Activated naive CD8-positive, alpha-beta T cell treated with anti-CD3 and anti-CD28 coated beads, Interleukin-2, amount 10 ng/mL, durations not matched to agents 7 days and 5 days (primary cell): ENCODE results near the gene ALDH3B1. TPM values are rescaled to one million over a fixed set of nuclear protein-coding genes. Genes with fewer than 3 reads are reported as not detected.
"Not testable (repeated sequence)": the region's sequence is repeated elsewhere in the genome, so short reads cannot be mapped to it uniquely, and the experiment has no call there.

Source experiments
- ATAC-seq: fragments of 150-1000 bp; cut with Tn5 transposase; one replicate; pipeline ENCODE4 v1.10.0; 2021; ENCODE audit warnings: low read depth, moderate library complexity
- POLR2A ChIA-PET: fragments of 350-600 bp; sonication (Branson Sonifier 250); formaldehyde crosslinking; loops from one replicate; lab custom pipeline; 2021; ENCODE audit warnings: antibody characterized with exemption; lab: Charles Lee
- DNase-seq: peaks from one replicate; pipeline ENCODE4 v3.0.0; 2021
- H3K27ac Mint-ChIP-seq: one replicate; pipeline ENCODE4 v1.8.0; 2022; ENCODE audit warnings: mild to moderate bottlenecking, mixed read lengths
- H3K27me3 Mint-ChIP-seq: one replicate; pipeline ENCODE4 v1.8.0; 2022; ENCODE audit warnings: mild to moderate bottlenecking, moderate library complexity, mixed read lengths
- H3K36me3 Mint-ChIP-seq: one replicate; pipeline ENCODE4 v1.8.0; 2021; ENCODE audit warnings: mild to moderate bottlenecking, mixed read lengths
- H3K4me1 Mint-ChIP-seq: one replicate; pipeline ENCODE4 v1.8.0; 2021; ENCODE audit warnings: mixed read lengths
- H3K4me3 Mint-ChIP-seq: one replicate; pipeline ENCODE4 v1.8.0; 2022; ENCODE audit warnings: mild to moderate bottlenecking, moderate library complexity, mixed read lengths
- H3K9me3 Mint-ChIP-seq: one replicate; pipeline ENCODE4 v1.8.0; 2021; ENCODE audit warnings: mixed read lengths
- total RNA-seq, 2 experiments: library from RNA; stranded (reverse); gene quantifications; one replicate each; pipeline ENCODE4 v1.2.3, GENCODE V29; 2021

The ALDH3B1 gene
- total RNA-seq: under 1 TPM; 0.45 to 0.61 TPM

GRCh38 chr11:68010090-68011041 lies at the start of gene ALDH3B1:
Gene ALDH3B1 (plus strand): TSS chr11:68010327. CDS start chr11:68015298, 4,971 bp downstream.
- Mint-ChIP-seq H3K27me3 (peaks cover 3% of the 10 kb centered on the region), H3K4me1 (peaks cover 13% of the 10 kb centered on the region), H3K4me3 (no peak within 1 kb of the TSS), H3K36me3 (no peaks in the 10 kb centered on the region), H3K9me3 (no peaks in the 10 kb centered on the region), H3K27ac (peak within 1 kb of the TSS; percentile 33)
- ATAC-seq: peak; percentile 24
- POLR2A ChIA-PET: no interaction called here
- DNase-seq: no peak

GRCh38 chr11:67963217-67963616 lies 46.9 kb upstream of the ALDH3B1 start:
- DNase-seq, H3K4me3 Mint-ChIP-seq, POLR2A ChIA-PET, ATAC-seq, H3K4me1 Mint-ChIP-seq, H3K27ac Mint-ChIP-seq, H3K36me3 Mint-ChIP-seq, H3K9me3 Mint-ChIP-seq: not testable (repeated sequence)
- H3K27me3 Mint-ChIP-seq: peaks cover 24% of the 10 kb centered on the region

- ATAC-seq, H3K9me3 Mint-ChIP-seq, H3K4me3 Mint-ChIP-seq, DNase-seq, H3K36me3 Mint-ChIP-seq, POLR2A ChIA-PET, H3K27ac Mint-ChIP-seq, H3K4me1 Mint-ChIP-seq: not testable (repeated sequence)
- peaks cover 20% of the 10 kb centered on the region for H3K27me3 Mint-ChIP-seq
Observed at GRCh38 chr11:67963879-67964278, 46.2 kb upstream of the ALDH3B1 start.

GRCh38 chr11:67964746-67965145 lies 45.4 kb upstream of the ALDH3B1 start:
- H3K27ac Mint-ChIP-seq, POLR2A ChIA-PET, ATAC-seq, H3K4me1 Mint-ChIP-seq, H3K36me3 Mint-ChIP-seq, H3K4me3 Mint-ChIP-seq, H3K9me3 Mint-ChIP-seq, DNase-seq: not testable (repeated sequence)
- H3K27me3 Mint-ChIP-seq: peaks cover 17% of the 10 kb centered on the region

GRCh38 chr11:67965830-67966348 lies 44.2 kb upstream of the ALDH3B1 start:
- ATAC-seq, H3K9me3 Mint-ChIP-seq, POLR2A ChIA-PET, DNase-seq, H3K4me3 Mint-ChIP-seq, H3K36me3 Mint-ChIP-seq, H3K27me3 Mint-ChIP-seq, H3K4me1 Mint-ChIP-seq, H3K27ac Mint-ChIP-seq: not testable (repeated sequence)

- ATAC-seq, H3K36me3 Mint-ChIP-seq, H3K9me3 Mint-ChIP-seq, POLR2A ChIA-PET, H3K4me1 Mint-ChIP-seq, H3K4me3 Mint-ChIP-seq, H3K27ac Mint-ChIP-seq, DNase-seq: not testable (repeated sequence)
- peaks cover 11% of the 10 kb centered on the region for H3K27me3 Mint-ChIP-seq
Observed at GRCh38 chr11:67974746-67975145, 35.4 kb upstream of the ALDH3B1 start.

- DNase-seq, H3K36me3 Mint-ChIP-seq, H3K4me3 Mint-ChIP-seq, H3K27ac Mint-ChIP-seq, ATAC-seq, H3K4me1 Mint-ChIP-seq, POLR2A ChIA-PET, H3K9me3 Mint-ChIP-seq: not testable (repeated sequence)
- H3K27me3 Mint-ChIP-seq: peaks cover 11% of the 10 kb centered on the region
Observed at GRCh38 chr11:67978766-67979418, 31.2 kb upstream of the ALDH3B1 start.

GRCh38 chr11:67981226-67981625 lies 28.9 kb upstream of the ALDH3B1 start:
- H3K36me3 Mint-ChIP-seq, H3K27ac Mint-ChIP-seq, DNase-seq, H3K4me1 Mint-ChIP-seq, H3K9me3 Mint-ChIP-seq, ATAC-seq, H3K4me3 Mint-ChIP-seq, POLR2A ChIA-PET, H3K27me3 Mint-ChIP-seq: not testable (repeated sequence)

- H3K4me3 Mint-ChIP-seq, POLR2A ChIA-PET, DNase-seq, H3K27me3 Mint-ChIP-seq, H3K9me3 Mint-ChIP-seq, H3K4me1 Mint-ChIP-seq, ATAC-seq, H3K27ac Mint-ChIP-seq, H3K36me3 Mint-ChIP-seq: not testable (repeated sequence)
Observed at GRCh38 chr11:67982255-67982857, 27.8 kb upstream of the ALDH3B1 start.

- POLR2A ChIA-PET: no interaction called here
- Mint-ChIP-seq H3K4me3 (no peak overlapping the region), H3K27ac (no peak overlapping the region), H3K4me1 (no peaks in the 10 kb centered on the region), H3K36me3 (no peaks in the 10 kb centered on the region), H3K9me3 (no peaks in the 10 kb centered on the region), H3K27me3 (peaks cover 2% of the 10 kb centered on the region)
- DNase-seq (no peak), ATAC-seq (no peak)
Observed at GRCh38 chr11:67983951-67984350, 26.2 kb upstream of the ALDH3B1 start.

GRCh38 chr11:67985302-67985701 lies 24.8 kb upstream of the ALDH3B1 start:
- POLR2A ChIA-PET, DNase-seq, H3K4me3 Mint-ChIP-seq, H3K4me1 Mint-ChIP-seq, ATAC-seq, H3K27ac Mint-ChIP-seq, H3K27me3 Mint-ChIP-seq, H3K9me3 Mint-ChIP-seq, H3K36me3 Mint-ChIP-seq: not testable (repeated sequence)

GRCh38 chr11:67990546-67991346 lies 19.4 kb upstream of the ALDH3B1 start:
- H3K4me1 Mint-ChIP-seq, H3K36me3 Mint-ChIP-seq, ATAC-seq, H3K4me3 Mint-ChIP-seq, POLR2A ChIA-PET, DNase-seq, H3K9me3 Mint-ChIP-seq, H3K27ac Mint-ChIP-seq, H3K27me3 Mint-ChIP-seq: not testable (repeated sequence)
